Thyroid gland (tissue), 4 donors: ENCODE measurements around the gene TAF5.

Experiments used
- CTCF ChIP-seq, 6 experiments: fragments of 200-600 bp in 3 of 6; fragments of 450-650 bp in 3 of 6; sonication (generic) in 3 of 6; IDR thresholded peaks; one replicate each; pipeline ENCODE4 v1.5.1; 2016 to 2019; ENCODE audit warnings: antibody characterized with exemption in 6 of 6, mild to moderate bottlenecking in 2 of 6, inconsistent platforms in 1 of 6, moderate library complexity in 1 of 6
- POLR2A ChIP-seq, 2 donors: fragments of 450-650 bp; IDR thresholded peaks; one replicate each; pipeline ENCODE4 v1.6.1; 2017; ENCODE audit warnings: antibody characterized with exemption in 2 of 2, mild to moderate bottlenecking in 2 of 2, moderate library complexity in 1 of 2

GRCh38 chr10:103373544-103373943, 5.8 kb downstream of the TAF5 start:
- TF ChIP-seq CTCF (IDR thresholded peaks at IDR 0.05) = no peak
- TF ChIP-seq POLR2A (IDR thresholded peaks at IDR 0.05) = no peak
